ENCODE measurements around the gene RUSC1. TPM values are rescaled to one million over a fixed set of nuclear protein-coding genes. Genes with fewer than 3 reads are reported as not detected.

The RUSC1 gene
- total and polyA plus RNA-seq, 8 donors, result 32.7 to 43.3 (median 36.7) TPM

- H3K36me3 ChIP-seq, result peaks cover 0 to 81% of the 10 kb centered on the region in 2 donors
- TF ChIP-seq CTCF (IDR thresholded peaks at IDR 0.05), result no peak
- no peak for ATAC-seq
Measured at GRCh38 chr1:155334962-155335361, 14.3 kb downstream of the RUSC1 start.

GRCh38 chr1:155339515-155340097 lies 18.9 kb downstream of the RUSC1 start:
- ATAC-seq (no peak), DNase-seq (no peak)
- Histone ChIP-seq H3K27ac (no peak overlapping the region), H3K4me3 (no peak overlapping the region), H3K4me1 (no peaks in the 10 kb centered on the region), H3K9me3 (no peaks in the 10 kb centered on the region), H3K27me3 (no peaks in the 10 kb centered on the region), H3K36me3 (peaks cover 0 to 98% of the 10 kb centered on the region in 2 donors)
- intact Hi-C loops (cut with DNase I), result no loop called here
- TF ChIP-seq CTCF (IDR thresholded peaks at IDR 0.05), result no peak

More at GRCh38 chr1:155334962-155335361, 14.3 kb downstream of the RUSC1 start:
- intact Hi-C loops (cut with DNase I), result no loop called here
- DNase-seq, result no peak
- Histone ChIP-seq H3K9me3 (no peaks in the 10 kb centered on the region), H3K27me3 (no peaks in the 10 kb centered on the region), H3K4me1 (no peaks in the 10 kb centered on the region), H3K27ac (no peak overlapping the region), H3K4me3 (no peak overlapping the region)

GRCh38 chr1:155342842-155343241 lies 22.1 kb downstream of the RUSC1 start:
- DNase-seq, result no peak
- Histone ChIP-seq H3K4me1 (no peaks in the 10 kb centered on the region), H3K36me3 (peaks cover 0 to 100% of the 10 kb centered on the region in 2 donors), H3K27me3 (no peaks in the 10 kb centered on the region), H3K9me3 (no peaks in the 10 kb centered on the region), H3K27ac (no peak overlapping the region), H3K4me3 (no peak overlapping the region)
- TF ChIP-seq CTCF (IDR thresholded peaks at IDR 0.05), result no peak
- ATAC-seq, result no peak
- intact Hi-C loops (cut with DNase I), result no loop called here

GRCh38 chr1:155352631-155353030 lies 31.9 kb downstream of the RUSC1 start:
- DNase-seq (no peak), ATAC-seq (no peak)
- H3K4me3 ChIP-seq, result no peak overlapping the region
- no peak for TF ChIP-seq CTCF (IDR thresholded peaks at IDR 0.05)
- H3K36me3 ChIP-seq, result peaks cover 6 to 100% of the 10 kb centered on the region in 2 donors
- H3K9me3 ChIP-seq, result no peaks in the 10 kb centered on the region
- intact Hi-C loops (cut with DNase I), result no loop called here
- H3K27ac ChIP-seq, result no peak overlapping the region
- no peaks in the 10 kb centered on the region for H3K27me3 ChIP-seq
- H3K4me1 ChIP-seq, result no peaks in the 10 kb centered on the region

GRCh38 chr1:155360051-155360450 lies 39.4 kb downstream of the RUSC1 start:
- ATAC-seq (no peak), DNase-seq (no peak)
- Histone ChIP-seq H3K36me3 (peaks cover 4 to 98% of the 10 kb centered on the region in 2 donors), H3K27ac (no peak overlapping the region), H3K9me3 (no peaks in the 10 kb centered on the region), H3K4me3 (no peak overlapping the region), H3K27me3 (no peaks in the 10 kb centered on the region), H3K4me1 (no peaks in the 10 kb centered on the region)
- TF ChIP-seq CTCF (IDR thresholded peaks at IDR 0.05), result no peak
- intact Hi-C loops (cut with DNase I), result no loop called here

All from left lung (tissue), 10 donors.